H9 (cell line): ENCODE measurements around the gene C16orf87. TPM values are rescaled to one million over a fixed set of nuclear protein-coding genes. Genes with fewer than 3 reads are reported as not detected.

Experiments
- DNase-seq: peaks from one replicate; pipeline ENCODE4 v3.0.0-alpha.2; 2017
- H2AFZ ChIP-seq: one replicate; pipeline ENCODE4 v1.6.1; 2013; ENCODE audit warnings: mild to moderate bottlenecking, low read length, control low read depth, moderate library complexity
- H2AK5ac ChIP-seq: 2 replicates; pipeline ENCODE4 v1.6.1; 2013; ENCODE audit warnings: low read length, control low read depth, mixed read lengths; ENCODE audit not compliant: insufficient read length
- H2BK120ac ChIP-seq: one replicate; pipeline ENCODE4 v1.6.1; 2013; ENCODE audit warnings: low read depth, mild to moderate bottlenecking, low read length, control low read depth, inconsistent platforms; ENCODE audit not compliant: poor library complexity, severe bottlenecking
- H2BK12ac ChIP-seq: 2 replicates; pipeline ENCODE4 v1.6.1; 2013; ENCODE audit warnings: low read length, control low read depth, mixed read lengths, low read depth; ENCODE audit not compliant: insufficient read length
- H2BK15ac ChIP-seq: 2 replicates; pipeline ENCODE4 v1.6.1; 2013; ENCODE audit warnings: low read depth, low read length, control low read depth
- H2BK20ac ChIP-seq: one replicate; pipeline ENCODE4 v1.6.1; 2013; ENCODE audit warnings: low read depth, mild to moderate bottlenecking, low read length, control low read depth, inconsistent platforms; ENCODE audit not compliant: poor library complexity, severe bottlenecking
- H2BK5ac ChIP-seq: 2 replicates; pipeline ENCODE4 v1.6.1; 2013; ENCODE audit warnings: low read length, control low read depth, mixed read lengths; ENCODE audit not compliant: insufficient read length
- H3K14ac ChIP-seq: 2 replicates; pipeline ENCODE4 v1.6.1; 2013; ENCODE audit warnings: low read length, control low read depth; ENCODE audit not compliant: insufficient read depth
- H3K18ac ChIP-seq: 2 replicates; pipeline ENCODE4 v1.6.1; 2013; ENCODE audit warnings: low read depth, mild to moderate bottlenecking, mixed read lengths, low read length, control low read depth; ENCODE audit not compliant: insufficient read length
- H3K23ac ChIP-seq: 2 replicates; pipeline ENCODE4 v1.6.1; 2013; ENCODE audit warnings: low read length, control low read depth, mixed read lengths, low read depth; ENCODE audit not compliant: insufficient read length
- H3K23me2 ChIP-seq: 2 replicates; pipeline ENCODE4 v1.6.1; 2013; ENCODE audit warnings: low read depth, mild to moderate bottlenecking, mixed read lengths, low read length, control low read depth; ENCODE audit not compliant: insufficient read length, poor library complexity, severe bottlenecking
- H3K27ac ChIP-seq: 2 replicates; pipeline ENCODE4 v1.5.1; 2013; ENCODE audit warnings: low read length, control low read depth, mixed read lengths, low read depth; ENCODE audit not compliant: insufficient read length
- H3K27me3 ChIP-seq: 2 replicates; pipeline ENCODE4 v1.6.1; 2013; ENCODE audit warnings: low read length, control low read depth, inconsistent platforms; ENCODE audit not compliant: insufficient read depth
- H3K4ac ChIP-seq: 2 replicates; pipeline ENCODE4 v1.6.1; 2013; ENCODE audit warnings: low read depth, mild to moderate bottlenecking, control low read depth, inconsistent platforms, low read length, moderate library complexity
- H3K4me1 ChIP-seq: 2 replicates; pipeline ENCODE4 v1.6.1; 2013; ENCODE audit warnings: low read length, control low read depth, inconsistent platforms; ENCODE audit not compliant: insufficient read depth
- H3K4me2 ChIP-seq: 2 replicates; pipeline ENCODE4 v1.6.1; 2013; ENCODE audit warnings: low read length, control low read depth, mixed read lengths; ENCODE audit not compliant: insufficient read length, insufficient read depth
- H3K56ac ChIP-seq: 2 replicates; pipeline ENCODE4 v1.6.1; 2013; ENCODE audit warnings: low read depth, mild to moderate bottlenecking, mixed read lengths, low read length, control low read depth; ENCODE audit not compliant: insufficient read length
- H3K79me1 ChIP-seq: 2 replicates; pipeline ENCODE4 v1.6.1; 2013; ENCODE audit warnings: low read depth, mild to moderate bottlenecking, moderate library complexity, low read length, control low read depth, inconsistent platforms; ENCODE audit not compliant: insufficient read depth, poor library complexity, severe bottlenecking
- H3K79me2 ChIP-seq: 2 replicates; pipeline ENCODE4 v1.6.1; 2013; ENCODE audit warnings: low read length, control low read depth, inconsistent platforms; ENCODE audit not compliant: insufficient read depth
- H3K9ac ChIP-seq: 2 replicates; pipeline ENCODE4 v1.6.1; 2013; ENCODE audit warnings: low read length, control low read depth, mixed read lengths; ENCODE audit not compliant: insufficient read length; ENCODE audit errors: extremely low read depth
- H3K9me3 ChIP-seq: one replicate; pipeline ENCODE4 v1.6.1; 2013; ENCODE audit warnings: low read depth, low read length, inconsistent platforms; ENCODE audit not compliant: control insufficient read depth
- H3T11ph ChIP-seq: one replicate; pipeline ENCODE4 v1.6.1; 2013; ENCODE audit warnings: mild to moderate bottlenecking, low read length, control low read depth, inconsistent platforms
- H4K20me1 ChIP-seq: one replicate; pipeline ENCODE4 v1.6.1; 2013; ENCODE audit not compliant: control insufficient read depth, insufficient read length, insufficient read depth
- H4K5ac ChIP-seq: 2 replicates; pipeline ENCODE4 v1.6.1; 2013; ENCODE audit warnings: low read depth, mild to moderate bottlenecking, mixed read lengths, low read length, control low read depth; ENCODE audit not compliant: insufficient read length
- H4K8ac ChIP-seq: replicated peaks from 2 replicates; pipeline ENCODE4 v1.6.1; 2013; ENCODE audit warnings: low read length, control low read depth, mixed read lengths, low read depth; ENCODE audit not compliant: insufficient read length
- H4K91ac ChIP-seq: 2 replicates; pipeline ENCODE4 v1.6.1; 2013; ENCODE audit warnings: low read depth, mild to moderate bottlenecking, moderate library complexity, mixed read lengths, low read length, control low read depth; ENCODE audit not compliant: insufficient read length
- H3K27ac Mint-ChIP-seq, 3 experiments: 2 replicates in 2 of 3; 3 replicates in 1 of 3; pipeline ENCODE4 v1.8.0; 2020 to 2021; ENCODE audit warnings: mixed read lengths in 3 of 3, mild to moderate bottlenecking in 1 of 3, moderate library complexity in 1 of 3
- H3K27me3 Mint-ChIP-seq: 2 replicates; pipeline ENCODE4 v1.8.0; 2021; ENCODE audit warnings: low read depth, mild to moderate bottlenecking, moderate library complexity, mixed read lengths
- H3K36me3 Mint-ChIP-seq, 3 experiments: 2 replicates in 2 of 3; 3 replicates in 1 of 3; pipeline ENCODE4 v1.8.0; 2020 to 2021; ENCODE audit warnings: low read depth in 3 of 3, mixed read lengths in 3 of 3; ENCODE audit not compliant: insufficient read depth in 1 of 3
- H3K4me1 Mint-ChIP-seq, 2 experiments: 2 replicates each; pipeline ENCODE4 v1.8.0; 2020; ENCODE audit warnings: mixed read lengths in 2 of 2
- H3K4me3 Mint-ChIP-seq, 2 experiments: 2 replicates in 1 of 2; 3 replicates in 1 of 2; pipeline ENCODE4 v1.8.0; 2020 to 2021; ENCODE audit warnings: mild to moderate bottlenecking in 2 of 2, mixed read lengths in 2 of 2, moderate library complexity in 1 of 2
- H3K9me3 Mint-ChIP-seq, 2 experiments: 2 replicates in 1 of 2; 3 replicates in 1 of 2; pipeline ENCODE4 v1.8.0; 2020; ENCODE audit warnings: mild to moderate bottlenecking in 2 of 2, mixed read lengths in 2 of 2, moderate library complexity in 1 of 2
- WGBS: extraction: QIAGEN DNeasy Blood & Tissue Kit; methylation state at CpG from one replicate; pipeline ENCODE4 v1.1.7; 2013; ENCODE audit warnings: missing lambda C conversion rate, low lambda C conversion rate, mixed read lengths; ENCODE audit not compliant: insufficient read length; ENCODE audit errors: extremely low coverage; 5-methylcytosine and 5-hydroxymethylcytosine counted together
- total RNA-seq: library from RNA; stranded (reverse); gene quantifications from 2 replicates; pipeline ENCODE4 v1.2.1, GENCODE V29; 2021
- TF ChIP-seq, protein P1 (sequence below): fragments of 200-600 bp; sonication (generic); conservative IDR thresholded peaks from 3 replicates; pipeline ENCODE4 v1.8.0; 2021; ENCODE audit warnings: antibody characterized with exemption, mild to moderate bottlenecking

Gene C16orf87
- total RNA-seq, 1 experiment from 2014 or later: 16.7 TPM

DNA sequence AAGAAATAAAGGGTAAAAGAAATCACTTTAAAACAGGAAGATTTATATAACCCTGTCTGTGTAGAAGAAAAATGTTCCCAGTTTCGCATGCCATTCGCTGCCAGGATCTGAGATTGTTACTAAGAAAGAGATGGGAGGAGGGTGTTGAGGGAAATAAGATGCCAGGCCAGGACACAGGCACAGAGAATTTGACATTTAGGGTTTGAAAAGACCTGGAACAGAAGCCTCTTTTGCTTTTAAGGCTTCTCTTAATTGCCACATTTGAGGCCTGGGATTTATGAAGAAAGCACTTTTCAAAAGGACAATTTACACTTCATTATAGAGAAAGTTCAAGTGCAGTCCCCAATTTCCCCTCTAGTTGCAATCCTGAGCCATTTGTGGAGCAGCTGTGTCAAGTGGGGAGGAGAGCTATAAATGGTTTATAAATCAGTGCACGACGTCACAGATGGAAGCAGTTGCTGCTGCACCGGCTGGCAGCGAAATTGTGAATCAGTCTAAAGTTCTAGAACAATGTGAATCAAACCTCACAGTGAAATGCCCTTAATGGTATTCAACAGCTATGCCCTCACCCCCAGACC is 26.5 kb upstream of the C16orf87 start:
- TF ChIP-seq, protein P1, sequence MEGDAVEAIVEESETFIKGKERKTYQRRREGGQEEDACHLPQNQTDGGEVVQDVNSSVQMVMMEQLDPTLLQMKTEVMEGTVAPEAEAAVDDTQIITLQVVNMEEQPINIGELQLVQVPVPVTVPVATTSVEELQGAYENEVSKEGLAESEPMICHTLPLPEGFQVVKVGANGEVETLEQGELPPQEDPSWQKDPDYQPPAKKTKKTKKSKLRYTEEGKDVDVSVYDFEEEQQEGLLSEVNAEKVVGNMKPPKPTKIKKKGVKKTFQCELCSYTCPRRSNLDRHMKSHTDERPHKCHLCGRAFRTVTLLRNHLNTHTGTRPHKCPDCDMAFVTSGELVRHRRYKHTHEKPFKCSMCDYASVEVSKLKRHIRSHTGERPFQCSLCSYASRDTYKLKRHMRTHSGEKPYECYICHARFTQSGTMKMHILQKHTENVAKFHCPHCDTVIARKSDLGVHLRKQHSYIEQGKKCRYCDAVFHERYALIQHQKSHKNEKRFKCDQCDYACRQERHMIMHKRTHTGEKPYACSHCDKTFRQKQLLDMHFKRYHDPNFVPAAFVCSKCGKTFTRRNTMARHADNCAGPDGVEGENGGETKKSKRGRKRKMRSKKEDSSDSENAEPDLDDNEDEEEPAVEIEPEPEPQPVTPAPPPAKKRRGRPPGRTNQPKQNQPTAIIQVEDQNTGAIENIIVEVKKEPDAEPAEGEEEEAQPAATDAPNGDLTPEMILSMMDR: peak; percentile 55; the same call in 2 of the 3 replicates
- Mint-ChIP-seq H3K27ac (peak overlapping the region in 1 of 3 experiments; percentile 78; a peak in 1 of 7 replicates), H3K4me3 (no peak overlapping the region), H3K36me3 (no peaks in the 10 kb centered on the region; a peak in 1 of 7 replicates), H3K27me3 (no peaks in the 10 kb centered on the region; the same call in 1 of the 2 replicates), H3K9me3 (peaks cover 0 to 3% of the 10 kb centered on the region in 2 experiments; a peak in 1 of 5 replicates), H3K4me1 (peaks cover 8 to 11% of the 10 kb centered on the region in 2 experiments)
- Histone ChIP-seq H3K4ac (no peak overlapping the region), H3K4me1 (peaks cover 4% of the 10 kb centered on the region), H4K20me1 (no peaks in the 10 kb centered on the region), H3K27me3 (no peaks in the 10 kb centered on the region), H3K9ac (no peak overlapping the region), H3K27ac (no peak overlapping the region), H2BK5ac (no peak overlapping the region), H4K91ac (no peak overlapping the region), H3K18ac (no peak overlapping the region), H2BK120ac (no peak overlapping the region), H3K79me2 (no peaks in the 10 kb centered on the region), H4K5ac (no peak overlapping the region), H3K14ac (no peak overlapping the region), H3K56ac (no peak overlapping the region), H3K4me2 (no peak overlapping the region), H2BK12ac (no peak overlapping the region), H2BK20ac (no peak overlapping the region), H4K8ac (no peak overlapping the region), H2AFZ (no peak overlapping the region), H3K9me3 (no peaks in the 10 kb centered on the region), H3K79me1 (no peaks in the 10 kb centered on the region), H3K23ac (no peak overlapping the region), H2AK5ac (no peak overlapping the region), H3T11ph (no peak overlapping the region), H3K23me2 (no peaks in the 10 kb centered on the region), H2BK15ac (no peak overlapping the region)
- DNase-seq: no peak
- no CpG with 5 or more reads among the region's 6 CpGs for WGBS
